GM18907 (cell line): Measurements from ENCODE around the gene EVC2.

ENCODE experiments used
- ATAC-seq: cut with Tn5 transposase; IDR thresholded peaks from one replicate; pipeline ENCODE4 v1.9.1; 2021; ENCODE audit warnings: mild to moderate bottlenecking, moderate library complexity; ENCODE audit not compliant: unreplicated experiment

The EVC2 gene

DNA sequence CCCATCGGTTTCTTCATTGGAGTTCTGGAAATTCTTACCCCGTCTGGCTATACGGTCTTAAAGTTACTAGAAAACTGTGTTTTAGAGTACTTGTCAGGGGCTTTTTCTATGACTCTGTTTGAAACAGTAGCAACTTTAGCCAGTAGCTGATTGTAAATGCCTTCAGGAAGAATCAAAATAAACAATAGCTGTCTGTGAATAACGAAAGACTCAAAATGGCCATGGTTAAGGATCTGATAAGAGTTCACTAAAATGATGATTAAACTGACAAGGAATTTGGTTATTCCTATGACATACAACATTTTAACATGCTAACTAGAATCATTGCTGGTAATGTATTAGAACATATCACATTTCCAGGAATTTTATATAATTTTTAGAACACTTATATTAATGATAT is 191.0 kb downstream of the EVC2 start:
- ATAC-seq: no peak

DNA sequence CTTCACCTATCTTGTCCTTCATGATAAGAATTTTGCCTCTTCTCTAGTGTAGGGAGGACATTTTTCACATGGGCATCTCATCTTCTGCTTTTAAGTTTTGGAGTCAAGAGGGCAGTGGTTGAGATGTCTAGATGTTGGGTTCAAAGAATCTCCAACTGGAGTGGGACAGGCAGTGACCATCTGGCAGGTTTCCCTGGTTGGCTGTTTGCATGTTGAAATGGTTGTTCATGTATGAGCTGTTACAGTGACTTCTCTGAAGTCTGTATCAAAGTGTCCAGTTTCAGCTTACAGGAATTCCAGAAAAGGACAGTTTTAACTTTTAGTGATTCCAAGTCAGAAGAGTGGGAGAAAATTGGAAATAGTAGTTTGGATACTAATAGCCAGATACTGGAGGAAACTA is 192.7 kb downstream of the EVC2 start:
- ATAC-seq: no peak
